Natural killer cell treated with Interleukin-12 subunit alpha and Interleukin-12 subunit beta and Interleukin-15 and Interleukin-18, amount 100 ng/mL, for 72 hours (primary cell): ENCODE results near the gene RBBP5. TPM values are rescaled to one million over a fixed set of nuclear protein-coding genes. Genes with fewer than 3 reads are reported as not detected.

ENCODE experiments used
- ATAC-seq, 2 donors: fragments of 150-1000 bp; cut with Tn5 transposase in 1 of 2; sonication (Bioruptor Pico), chemical (Tn5 transposase) in 1 of 2; 2 replicates each; pipeline ENCODE4 v1.10.0; 2021
- DNase-seq: peaks from one replicate; pipeline ENCODE4 v3.0.0; 2022; ENCODE audit warnings: low spot score
- H3K27ac Mint-ChIP-seq, 2 donors: 1 replicate in 1 of 2; 2 replicates in 1 of 2; pipeline ENCODE4 v1.8.0; 2022; ENCODE audit warnings: mixed read lengths in 2 of 2, mild to moderate bottlenecking in 1 of 2, moderate library complexity in 1 of 2
- H3K27me3 Mint-ChIP-seq, 2 donors: 1 replicate in 1 of 2; 2 replicates in 1 of 2; pipeline ENCODE4 v1.8.0; 2022; ENCODE audit warnings: mixed read lengths in 2 of 2
- H3K36me3 Mint-ChIP-seq: one replicate; pipeline ENCODE4 v1.8.0; 2022; ENCODE audit warnings: mixed read lengths
- H3K4me1 Mint-ChIP-seq, 2 donors: 1 replicate in 1 of 2; 2 replicates in 1 of 2; pipeline ENCODE4 v1.8.0; 2022; ENCODE audit warnings: low read depth in 2 of 2, mixed read lengths in 2 of 2, mild to moderate bottlenecking in 1 of 2
- H3K4me3 Mint-ChIP-seq: one replicate; pipeline ENCODE4 v1.8.0; 2022; ENCODE audit warnings: mixed read lengths
- H3K9me3 Mint-ChIP-seq: 2 replicates; pipeline ENCODE4 v1.8.0; 2022; ENCODE audit warnings: mixed read lengths
- total RNA-seq, 2 donors: library from RNA; stranded (reverse); gene quantifications; one replicate each; pipeline ENCODE4 v1.2.3, GENCODE V29; 2022

The RBBP5 gene
- total RNA-seq, 2 donors from 2014 or later, result 23.8 to 24.7 TPM

GRCh38 chr1:205064741-205065316 lies 56.9 kb downstream of the RBBP5 start:
- Mint-ChIP-seq H3K4me3 (no peak overlapping the region), H3K27ac (no peak overlapping the region), H3K9me3 (no peaks in the 10 kb centered on the region), H3K36me3 (no peaks in the 10 kb centered on the region), H3K27me3 (peaks cover 0 to 3% of the 10 kb centered on the region in 2 donors), H3K4me1 (no peaks in the 10 kb centered on the region)
- no peak for DNase-seq
- ATAC-seq, result no peak

GRCh38 chr1:205064301-205064700 lies 57.5 kb downstream of the RBBP5 start:
- H3K27ac Mint-ChIP-seq, result no peak overlapping the region
- H3K9me3 Mint-ChIP-seq, result no peaks in the 10 kb centered on the region
- no peaks in the 10 kb centered on the region for H3K36me3 Mint-ChIP-seq
- ATAC-seq (no peak), DNase-seq (no peak)
- no peaks in the 10 kb centered on the region for H3K4me1 Mint-ChIP-seq
- no peak overlapping the region for H3K4me3 Mint-ChIP-seq
- peaks cover 0 to 3% of the 10 kb centered on the region in 2 donors for H3K27me3 Mint-ChIP-seq

- no peak overlapping the region for H3K4me3 Mint-ChIP-seq
- ATAC-seq (no peak), DNase-seq (no peak)
- H3K27ac Mint-ChIP-seq, result no peak overlapping the region
- no peaks in the 10 kb centered on the region for H3K9me3 Mint-ChIP-seq
- H3K27me3 Mint-ChIP-seq, result peaks cover 0 to 3% of the 10 kb centered on the region in 2 donors
- H3K4me1 Mint-ChIP-seq, result no peaks in the 10 kb centered on the region
- H3K36me3 Mint-ChIP-seq, result no peaks in the 10 kb centered on the region
Measured at GRCh38 chr1:205062895-205063294, 58.9 kb downstream of the RBBP5 start.

- Mint-ChIP-seq H3K9me3 (no peaks in the 10 kb centered on the region), H3K4me1 (no peaks in the 10 kb centered on the region), H3K36me3 (no peaks in the 10 kb centered on the region), H3K27me3 (peaks cover 0 to 3% of the 10 kb centered on the region in 2 donors), H3K27ac (no peak overlapping the region), H3K4me3 (no peak overlapping the region)
- ATAC-seq (no peak), DNase-seq (no peak)
Measured at GRCh38 chr1:205062319-205062718, 59.5 kb downstream of the RBBP5 start.

GRCh38 chr1:205061665-205062069 lies 60.1 kb downstream of the RBBP5 start:
- Mint-ChIP-seq H3K4me1 (no peaks in the 10 kb centered on the region), H3K27me3 (peaks cover 0 to 2% of the 10 kb centered on the region in 2 donors), H3K4me3 (no peak overlapping the region), H3K9me3 (no peaks in the 10 kb centered on the region), H3K27ac (no peak overlapping the region), H3K36me3 (no peaks in the 10 kb centered on the region)
- ATAC-seq (peak in 1 of 2 donors; percentile 52), DNase-seq (no peak)

GRCh38 chr1:205061227-205061626 lies 60.6 kb downstream of the RBBP5 start:
- peak in 1 of 2 donors; percentile 3 for ATAC-seq
- Mint-ChIP-seq H3K9me3 (no peaks in the 10 kb centered on the region), H3K4me1 (no peaks in the 10 kb centered on the region), H3K36me3 (no peaks in the 10 kb centered on the region), H3K27ac (no peak overlapping the region), H3K27me3 (no peaks in the 10 kb centered on the region), H3K4me3 (no peak overlapping the region)
- DNase-seq, result no peak

- DNase-seq (no peak), ATAC-seq (no peak)
- Mint-ChIP-seq H3K27me3 (no peaks in the 10 kb centered on the region), H3K4me3 (no peak overlapping the region), H3K9me3 (no peaks in the 10 kb centered on the region), H3K4me1 (no peaks in the 10 kb centered on the region), H3K36me3 (no peaks in the 10 kb centered on the region), H3K27ac (no peak overlapping the region)
Measured at GRCh38 chr1:205060746-205061145, 61.0 kb downstream of the RBBP5 start.

- Mint-ChIP-seq H3K4me1 (no peaks in the 10 kb centered on the region), H3K4me3 (no peak overlapping the region), H3K36me3 (no peaks in the 10 kb centered on the region), H3K9me3 (no peaks in the 10 kb centered on the region), H3K27me3 (no peaks in the 10 kb centered on the region), H3K27ac (no peak overlapping the region)
- no peak for DNase-seq
- no peak for ATAC-seq
Measured at GRCh38 chr1:205059660-205060059, 62.1 kb downstream of the RBBP5 start.

GRCh38 chr1:205058853-205059252 lies 62.9 kb downstream of the RBBP5 start:
- Mint-ChIP-seq H3K4me3 (no peak overlapping the region), H3K36me3 (no peaks in the 10 kb centered on the region), H3K9me3 (no peaks in the 10 kb centered on the region), H3K27ac (no peak overlapping the region), H3K27me3 (no peaks in the 10 kb centered on the region), H3K4me1 (no peaks in the 10 kb centered on the region)
- DNase-seq (no peak), ATAC-seq (no peak)

GRCh38 chr1:205057808-205058575 lies 63.8 kb downstream of the RBBP5 start:
- Mint-ChIP-seq H3K4me1 (no peaks in the 10 kb centered on the region), H3K4me3 (no peak overlapping the region), H3K9me3 (no peaks in the 10 kb centered on the region), H3K27ac (no peak overlapping the region), H3K27me3 (no peaks in the 10 kb centered on the region), H3K36me3 (no peaks in the 10 kb centered on the region)
- ATAC-seq (no peak), DNase-seq (no peak)

- DNase-seq (no peak), ATAC-seq (no peak)
- Mint-ChIP-seq H3K4me3 (no peak overlapping the region), H3K4me1 (no peaks in the 10 kb centered on the region), H3K36me3 (no peaks in the 10 kb centered on the region), H3K27me3 (no peaks in the 10 kb centered on the region), H3K9me3 (no peaks in the 10 kb centered on the region), H3K27ac (no peak overlapping the region)
Measured at GRCh38 chr1:205056956-205057568, 64.7 kb downstream of the RBBP5 start.

GRCh38 chr1:205056188-205056611 lies 65.6 kb downstream of the RBBP5 start:
- no peaks in the 10 kb centered on the region for H3K36me3 Mint-ChIP-seq
- H3K4me3 Mint-ChIP-seq, result no peak overlapping the region
- H3K4me1 Mint-ChIP-seq, result no peaks in the 10 kb centered on the region
- no peaks in the 10 kb centered on the region for H3K9me3 Mint-ChIP-seq
- peaks cover 0 to 3% of the 10 kb centered on the region in 2 donors for H3K27me3 Mint-ChIP-seq
- no peak for DNase-seq
- no peak for ATAC-seq
- H3K27ac Mint-ChIP-seq, result no peak overlapping the region

- ATAC-seq (peak; percentile 2 to 24), DNase-seq (no peak)
- Mint-ChIP-seq H3K4me3 (no peak overlapping the region), H3K27ac (no peak overlapping the region), H3K4me1 (no peaks in the 10 kb centered on the region), H3K27me3 (peaks cover 0 to 7% of the 10 kb centered on the region in 2 donors), H3K36me3 (no peaks in the 10 kb centered on the region), H3K9me3 (no peaks in the 10 kb centered on the region)
Measured at GRCh38 chr1:205054013-205054412, 67.8 kb downstream of the RBBP5 start.

GRCh38 chr1:205053296-205053695 lies 68.5 kb downstream of the RBBP5 start:
- H3K9me3 Mint-ChIP-seq, result no peaks in the 10 kb centered on the region
- no peaks in the 10 kb centered on the region for H3K36me3 Mint-ChIP-seq
- H3K27me3 Mint-ChIP-seq, result peaks cover 0 to 7% of the 10 kb centered on the region in 2 donors
- no peak overlapping the region for H3K27ac Mint-ChIP-seq
- DNase-seq, result no peak
- no peaks in the 10 kb centered on the region for H3K4me1 Mint-ChIP-seq
- ATAC-seq, result no peak
- no peak overlapping the region for H3K4me3 Mint-ChIP-seq
